CMK (cell line): Measurements from ENCODE around the gene MBNL2.

Experiments used
- DNase-seq: peaks from one replicate; pipeline ENCODE4 v3.0.0-alpha.2; 2010; ENCODE audit warnings: low read depth

MBNL2 gene

GRCh38 chr13:97327506-97328221, 105.5 kb downstream of the MBNL2 start:
- peak; percentile 60 for DNase-seq

GRCh38 chr13:97328222-97328790, 106.2 kb downstream of the MBNL2 start:
- no peak for DNase-seq

- no peak for DNase-seq
Observed at GRCh38 chr13:97329331-97329730, 107.2 kb downstream of the MBNL2 start.

DNA sequence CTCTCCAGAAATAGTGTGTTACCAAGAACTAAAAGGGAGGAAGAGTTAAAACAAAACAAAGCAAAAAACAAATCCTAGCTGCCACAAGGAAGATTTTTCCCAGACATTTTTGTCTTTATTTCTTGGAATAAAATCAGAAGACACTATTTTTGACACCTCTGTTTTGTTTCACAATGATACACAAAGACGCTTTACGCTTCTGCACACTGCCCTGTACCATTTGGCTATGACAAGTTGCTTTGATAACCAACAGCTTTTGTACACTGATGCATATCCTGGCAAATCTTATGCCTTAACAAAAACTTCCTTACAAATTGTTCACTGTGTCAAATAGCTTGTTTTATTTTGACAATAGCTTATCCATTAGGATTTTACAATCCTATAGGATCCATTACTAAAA, 108.3 kb downstream of the MBNL2 start:
- no peak for DNase-seq

GRCh38 chr13:97332742-97333141, 110.6 kb downstream of the MBNL2 start:
- DNase-seq, result no peak

- no peak for DNase-seq
Observed at GRCh38 chr13:97333983-97334382, 111.8 kb downstream of the MBNL2 start.

- no peak for DNase-seq
Observed at GRCh38 chr13:97334690-97335089, 112.6 kb downstream of the MBNL2 start.

GRCh38 chr13:97335488-97336134, 113.5 kb downstream of the MBNL2 start:
- DNase-seq, result no peak

GRCh38 chr13:97337985-97338499, 115.9 kb downstream of the MBNL2 start:
- no peak for DNase-seq

- no peak for DNase-seq
Observed at GRCh38 chr13:97338571-97338970, 116.4 kb downstream of the MBNL2 start.

DNA sequence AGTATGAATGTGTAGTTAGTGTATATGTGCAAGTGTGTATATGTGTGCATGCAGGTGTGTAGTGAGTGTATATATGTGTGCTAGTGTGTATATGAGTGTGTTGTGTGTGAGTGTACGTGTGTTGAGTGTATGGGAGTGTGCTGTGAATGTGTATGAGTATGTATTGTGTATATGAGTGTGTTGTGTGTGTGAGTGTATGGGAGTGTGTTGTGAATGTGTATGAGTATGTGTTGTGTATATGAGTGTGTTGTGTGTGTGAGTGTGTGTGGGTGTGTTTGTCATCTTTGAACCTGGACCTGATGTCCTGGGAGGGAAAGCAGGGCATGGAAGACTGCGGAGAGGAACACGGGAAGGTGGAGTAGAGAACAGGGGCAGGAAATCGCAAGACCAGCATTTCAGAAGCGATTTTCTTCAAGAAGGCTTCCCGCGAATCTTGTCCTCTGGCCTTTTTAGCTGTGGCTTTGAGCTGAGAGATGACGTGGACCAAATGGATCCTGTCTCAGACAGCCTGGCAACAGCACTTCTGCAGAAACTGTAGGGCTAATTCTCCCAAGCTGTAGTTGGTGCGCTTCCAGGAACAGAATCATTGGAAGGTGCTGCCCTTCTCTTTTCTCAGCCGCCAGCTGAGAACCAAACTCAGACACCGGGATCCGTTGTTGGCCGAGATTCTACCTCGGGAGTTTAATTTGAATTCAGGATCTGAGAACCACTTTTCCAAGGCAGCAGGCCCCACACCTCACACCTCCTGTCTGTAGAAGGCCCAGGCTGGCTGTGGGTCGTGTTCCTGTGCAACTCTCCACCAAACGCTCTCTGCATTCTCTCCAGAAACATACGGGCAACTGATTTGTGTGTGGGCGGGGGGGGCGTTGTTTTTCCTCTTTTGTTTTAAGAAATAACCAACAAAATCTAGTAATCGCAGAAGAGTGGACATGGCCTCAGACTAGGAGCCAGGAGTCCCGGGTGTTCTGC, 117.2 kb downstream of the MBNL2 start:
- DNase-seq, result no peak

DNA sequence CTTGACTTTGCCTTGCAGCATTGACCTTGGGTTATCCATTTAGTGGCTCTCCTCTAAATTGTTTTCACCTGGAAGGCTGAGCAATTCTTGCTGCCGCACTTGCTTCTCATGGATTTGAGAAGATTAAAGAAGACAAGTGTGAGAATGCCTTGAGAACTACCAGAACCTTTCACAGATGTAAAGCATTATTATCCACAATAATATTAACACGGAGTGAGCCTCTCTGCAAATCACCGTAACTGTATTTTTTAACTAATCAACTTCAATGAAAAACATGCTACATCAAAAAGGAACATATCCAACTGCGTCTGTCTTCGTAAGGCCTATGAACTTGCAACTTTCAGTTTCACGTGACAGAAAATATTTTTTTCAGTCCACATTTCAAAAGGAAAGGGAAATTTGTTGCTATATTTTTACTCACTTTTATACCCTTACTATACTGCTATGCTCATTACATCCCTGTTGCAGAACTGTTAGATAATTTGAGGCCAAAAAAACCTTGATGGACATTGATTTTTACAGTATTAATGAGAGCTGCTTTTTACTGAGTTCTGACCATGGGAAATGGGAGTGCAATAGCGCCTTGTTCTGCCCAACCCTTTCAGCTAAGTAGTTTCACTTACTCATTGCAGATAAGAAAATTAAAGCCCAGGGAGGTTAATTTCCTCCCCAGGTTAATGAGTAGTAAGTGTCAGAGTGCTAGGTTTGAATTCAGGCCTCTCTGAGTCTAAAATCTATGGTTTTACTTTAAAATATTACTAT, 118.0 kb downstream of the MBNL2 start:
- DNase-seq, result no peak

GRCh38 chr13:97341135-97341534, 119.0 kb downstream of the MBNL2 start:
- no peak for DNase-seq

- no peak for DNase-seq
Observed at GRCh38 chr13:97342136-97342535, 120.0 kb downstream of the MBNL2 start.

GRCh38 chr13:97342936-97343335, 120.8 kb downstream of the MBNL2 start:
- no peak for DNase-seq

DNA sequence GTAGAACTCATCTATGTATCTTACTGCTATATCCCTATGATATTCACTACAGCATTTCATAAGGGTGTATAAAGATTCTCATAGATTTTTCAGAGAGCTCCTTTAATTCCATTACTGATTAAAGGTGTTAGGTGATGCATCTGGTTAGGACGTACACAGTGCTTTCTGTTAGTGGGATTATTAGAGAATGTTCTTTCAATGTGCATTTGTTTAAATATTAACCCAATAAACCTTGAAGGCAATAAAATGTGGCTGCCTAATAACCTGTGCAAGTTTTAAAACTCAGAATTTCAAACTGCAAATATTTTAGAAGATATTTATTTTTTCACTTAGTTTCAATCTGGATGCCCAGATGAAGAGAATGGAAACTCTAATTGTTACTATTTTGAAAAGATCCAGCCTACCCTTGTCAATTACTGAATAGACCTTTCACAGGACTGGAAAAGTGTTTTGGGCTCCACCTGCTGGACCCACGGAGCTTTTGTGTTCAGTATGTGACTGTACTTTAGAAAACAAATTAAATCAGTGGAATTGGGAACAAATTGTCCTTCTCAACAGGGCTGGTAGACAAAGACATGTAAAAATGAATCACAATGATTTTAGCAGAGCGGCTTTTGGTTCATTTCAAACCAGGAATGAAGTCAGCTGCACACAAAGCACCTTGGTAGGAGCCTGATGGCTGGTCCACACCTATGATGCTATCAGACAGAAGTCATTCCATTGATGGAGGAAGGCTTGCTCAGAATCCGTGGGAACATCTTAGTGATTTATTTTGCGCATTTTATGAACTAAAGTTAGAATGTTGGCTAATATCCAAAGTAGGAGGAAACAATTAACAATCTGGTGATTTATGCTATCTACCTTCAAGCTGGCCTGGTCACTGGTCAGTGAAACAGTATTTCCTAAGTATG, 122.4 kb downstream of the MBNL2 start:
- no peak for DNase-seq

DNA sequence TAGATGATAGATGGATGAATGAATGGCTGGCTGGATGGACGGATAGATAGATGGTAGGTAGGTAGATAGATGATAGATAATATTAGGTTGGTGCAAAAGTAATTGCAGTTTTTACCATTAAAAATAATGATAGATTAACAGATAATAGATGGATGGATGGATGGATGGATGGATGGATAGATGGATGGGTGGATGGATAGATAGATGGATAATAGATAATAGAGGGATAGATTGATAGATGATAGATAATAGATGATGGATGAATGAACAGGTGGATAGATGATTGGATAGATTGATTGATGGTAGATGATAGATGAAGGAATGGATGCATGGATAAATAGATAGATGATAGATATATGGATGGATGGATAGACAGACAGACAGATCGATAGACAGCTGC, 124.0 kb downstream of the MBNL2 start:
- no peak for DNase-seq

DNA sequence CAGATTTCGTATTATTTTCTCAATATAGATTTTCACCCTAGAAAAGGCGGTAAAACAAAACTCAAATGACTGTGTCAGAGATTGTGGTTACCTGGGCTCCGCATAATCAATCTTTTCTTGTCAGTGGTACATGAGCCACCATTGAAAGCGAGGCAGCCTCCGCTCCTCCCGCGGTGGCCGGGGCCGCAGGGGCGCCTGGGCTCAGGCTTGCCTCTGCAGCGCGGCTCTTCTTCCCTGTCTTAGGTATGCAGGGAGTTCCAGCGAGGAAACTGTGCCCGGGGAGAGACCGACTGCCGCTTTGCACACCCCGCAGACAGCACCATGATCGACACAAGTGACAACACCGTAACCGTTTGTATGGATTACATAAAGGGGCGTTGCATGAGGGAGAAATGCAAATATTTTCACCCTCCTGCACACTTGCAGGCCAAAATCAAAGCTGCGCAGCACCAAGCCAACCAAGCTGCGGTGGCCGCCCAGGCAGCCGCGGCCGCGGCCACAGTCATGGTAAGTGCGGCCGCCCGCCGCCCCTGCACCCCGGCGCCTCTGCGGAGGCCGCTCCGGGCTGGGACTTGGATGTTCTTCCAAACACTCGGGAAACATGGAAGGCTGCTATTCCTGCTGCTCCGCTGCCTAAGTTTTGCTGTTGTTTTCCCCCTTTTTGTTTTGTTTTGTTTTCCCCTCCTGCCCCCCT, 124.6 kb downstream of the MBNL2 start:
- DNase-seq, result no peak

DNA sequence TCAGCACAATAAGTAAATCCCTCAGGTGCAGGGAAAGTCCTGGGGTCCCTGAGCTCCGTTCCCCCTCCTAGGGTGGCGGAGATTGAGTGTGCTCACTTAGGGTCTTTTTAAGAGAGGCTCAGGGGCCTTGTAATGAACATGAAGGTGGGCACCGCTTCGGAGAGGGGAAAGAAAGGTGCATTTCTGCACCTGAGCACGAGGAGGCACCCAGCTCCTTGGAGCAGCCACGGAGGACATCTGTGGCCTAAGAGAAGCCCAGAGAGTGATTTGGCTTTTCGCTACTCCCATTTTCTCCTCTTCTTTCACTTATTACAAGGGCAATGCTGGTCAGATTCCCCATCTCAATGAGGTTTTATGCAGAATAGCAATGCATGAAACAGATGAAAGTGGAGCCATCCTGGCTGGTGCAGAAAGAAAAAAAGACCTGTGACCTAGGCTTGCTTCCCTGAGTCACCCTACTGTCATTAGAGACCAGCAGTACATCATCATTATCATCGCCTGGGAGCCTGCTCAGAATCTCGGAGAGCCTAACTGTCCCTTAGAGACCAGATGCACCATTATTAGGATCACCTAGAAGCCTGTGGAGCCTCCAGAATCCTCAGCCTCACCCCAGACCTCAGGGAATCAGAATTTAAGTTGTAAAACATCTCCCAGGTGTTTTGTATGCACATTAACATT, 125.3 kb downstream of the MBNL2 start:
- DNase-seq, result no peak
